IMR-90 (cell line): ENCODE results near the gene POLR3B. TPM values are rescaled to one million over a fixed set of nuclear protein-coding genes. Genes with fewer than 3 reads are reported as not detected.
A peak's percentile ranks its signal among the peaks of the same experiment; 100 is the strongest.

Experiments
- ATAC-seq: fragments of 200-7000 bp; cut with Tn5 transposase; 2 replicates; pipeline ENCODE4 v1.9.1; 2020; ENCODE audit warnings: low read depth, mild to moderate bottlenecking, moderate library complexity
- BruUV-seq: library from RNA; stranded (reverse); fragments of 400-500 nt; replicated peaks from 2 replicates; lab custom pipeline; 2021; lab: Mats Ljungman, UMichigan
- CTCF ChIA-PET: fragments of 300-600 bp; formaldehyde crosslinking; extraction: SDS; loops from one replicate; lab custom pipeline; 2021; ENCODE audit warnings: antibody characterized with exemption; lab: Yijun Ruan, JAX
- POLR2A ChIA-PET: fragments of 300-600 bp; sonication (Branson Sonifier 250); formaldehyde crosslinking; loops from one replicate; lab custom pipeline; 2022; ENCODE audit warnings: antibody characterized with exemption; ENCODE audit not compliant: unreplicated experiment; lab: Charles Lee
- DNase-seq: peaks from one replicate; pipeline ENCODE4 v3.0.0; 2013
- H2AFZ ChIP-seq: replicated peaks from 2 replicates; pipeline ENCODE3; 2013; ENCODE audit warnings: low read length, mild to moderate bottlenecking; ENCODE audit not compliant: poor library complexity
- H2AK5ac ChIP-seq: 2 replicates; pipeline ENCODE4 v1.6.1; 2013; ENCODE audit warnings: low read depth, low read length, inconsistent platforms
- H2AK9ac ChIP-seq: replicated peaks from 2 replicates; pipeline ENCODE3; 2013; ENCODE audit warnings: mild to moderate bottlenecking, low read depth, low read length, moderate library complexity; ENCODE audit not compliant: poor library complexity
- H2BK120ac ChIP-seq: 2 replicates; pipeline ENCODE4 v1.6.1; 2013; ENCODE audit warnings: low read depth, low read length, inconsistent platforms
- H2BK15ac ChIP-seq: 3 replicates; pipeline ENCODE4 v1.6.1; 2013; ENCODE audit warnings: low read depth, low read length, inconsistent platforms
- H2BK20ac ChIP-seq: 2 replicates; pipeline ENCODE4 v1.6.1; 2013; ENCODE audit warnings: low read depth, mild to moderate bottlenecking, inconsistent platforms, low read length, moderate library complexity
- H2BK5ac ChIP-seq: 2 replicates; pipeline ENCODE4 v1.6.1; 2013; ENCODE audit warnings: mild to moderate bottlenecking, low read depth, low read length, inconsistent platforms; ENCODE audit not compliant: poor library complexity, severe bottlenecking
- H3K14ac ChIP-seq: replicated peaks from 2 replicates; pipeline ENCODE4 v1.6.1; 2013; ENCODE audit warnings: low read depth, low read length, inconsistent platforms
- H3K18ac ChIP-seq: 2 replicates; pipeline ENCODE4 v1.6.1; 2013; ENCODE audit warnings: low read depth, low read length, control low read depth
- H3K23ac ChIP-seq: 2 replicates; pipeline ENCODE4 v1.6.1; 2013; ENCODE audit warnings: low read depth, low read length, inconsistent platforms
- H3K27ac ChIP-seq: 2 replicates; pipeline ENCODE4 v1.5.1; 2013; ENCODE audit warnings: mild to moderate bottlenecking, control low read depth, low read length; ENCODE audit not compliant: insufficient read depth
- H3K27me3 ChIP-seq: 2 replicates; pipeline ENCODE4 v1.6.1; 2013; ENCODE audit warnings: low read length; ENCODE audit not compliant: control insufficient read depth, insufficient read depth
- H3K36me3 ChIP-seq: 2 replicates; pipeline ENCODE4 v1.6.1; 2013; ENCODE audit warnings: low read length, mixed read lengths; ENCODE audit not compliant: control insufficient read depth, insufficient read depth
- H3K4ac ChIP-seq: 2 replicates; pipeline ENCODE4 v1.6.1; 2013; ENCODE audit warnings: low read depth, low read length, inconsistent platforms
- H3K4me1 ChIP-seq: 2 replicates; pipeline ENCODE4 v1.6.1; 2013; ENCODE audit warnings: low read length, mixed read lengths; ENCODE audit not compliant: control insufficient read depth, insufficient read depth
- H3K4me2 ChIP-seq: 2 replicates; pipeline ENCODE4 v1.6.1; 2013; ENCODE audit warnings: low read depth, mild to moderate bottlenecking, control low read depth, low read length, moderate library complexity
- H3K4me3 ChIP-seq: 2 replicates; pipeline ENCODE4 v1.5.1; 2013; ENCODE audit warnings: low read depth, mild to moderate bottlenecking, control low read depth, low read length, moderate library complexity; ENCODE audit not compliant: insufficient read depth
- H3K56ac ChIP-seq: 2 replicates; pipeline ENCODE4 v1.6.1; 2013; ENCODE audit warnings: low read length, inconsistent platforms; ENCODE audit not compliant: insufficient read depth; ENCODE audit errors: extremely low read depth
- H3K79me1 ChIP-seq, 2 experiments: 2 replicates each; pipeline ENCODE4 v1.6.1; 2013; ENCODE audit warnings: low read length in 2 of 2, inconsistent platforms in 1 of 2, low read depth in 1 of 2
- H3K9ac ChIP-seq: 2 replicates; pipeline ENCODE4 v1.6.1; 2013; ENCODE audit warnings: low read depth, low read length, control low read depth
- H3K9me1 ChIP-seq: 2 replicates; pipeline ENCODE4 v1.6.1; 2013; ENCODE audit warnings: low read length, inconsistent platforms; ENCODE audit not compliant: insufficient read depth
- H3K9me3 ChIP-seq: 2 replicates; pipeline ENCODE4 v1.6.1; 2013; ENCODE audit warnings: low read length; ENCODE audit not compliant: control insufficient read depth, insufficient read depth
- H4K20me1 ChIP-seq: 2 replicates; pipeline ENCODE4 v1.6.1; 2013; ENCODE audit warnings: low read length, inconsistent platforms; ENCODE audit not compliant: insufficient read depth
- H4K5ac ChIP-seq: 2 replicates; pipeline ENCODE4 v1.6.1; 2013; ENCODE audit warnings: mild to moderate bottlenecking, low read depth, low read length, control low read depth
- H4K8ac ChIP-seq, 2 experiments: 2 replicates each; pipeline ENCODE4 v1.6.1; 2013; ENCODE audit warnings: low read depth in 2 of 2, low read length in 2 of 2, control low read depth in 1 of 2, inconsistent platforms in 1 of 2
- H4K91ac ChIP-seq: 2 replicates; pipeline ENCODE4 v1.6.1; 2013; ENCODE audit warnings: low read depth, low read length, inconsistent platforms; ENCODE audit not compliant: insufficient read depth
- CEBPB ChIP-seq: IDR thresholded peaks from 2 replicates; pipeline ENCODE4 v1.6.1; 2012; ENCODE audit warnings: low read depth, low read length, improper control_type of control experiment
- CHD1 ChIP-seq: IDR thresholded peaks from 2 replicates; pipeline ENCODE4 v1.6.1; 2012; ENCODE audit warnings: low read depth, low read length, improper control_type of control experiment
- FOS ChIP-seq: fragments of 150-350 bp; IDR thresholded peaks from 2 replicates; pipeline ENCODE4 v1.6.1; 2016; ENCODE audit warnings: low read depth, low read length
- NFE2L2 ChIP-seq: fragments of 150-350 bp; IDR thresholded peaks from 2 replicates; pipeline ENCODE4 v1.6.1; 2016; ENCODE audit warnings: low read depth, mild to moderate bottlenecking, low read length
- RAD21 ChIP-seq: IDR thresholded peaks from 2 replicates; pipeline ENCODE4 v1.6.1; 2012; ENCODE audit warnings: low read length, improper control_type of control experiment
- RCOR1 ChIP-seq: IDR thresholded peaks from 2 replicates; pipeline ENCODE4 v1.6.1; 2012; ENCODE audit warnings: mild to moderate bottlenecking, low read length, improper control_type of control experiment; ENCODE audit not compliant: insufficient replicate concordance
- SMC3 ChIP-seq: fragments of 150-350 bp; IDR thresholded peaks from 2 replicates; pipeline ENCODE4 v1.6.1; 2016; ENCODE audit warnings: low read depth, mild to moderate bottlenecking, antibody characterized with exemption, low read length, moderate library complexity
- WGBS, 2 experiments: methylation state at CpG; one replicate each; pipeline versions ENCODE4 v1.1.5 to v1.1.7; 2013; ENCODE audit warnings: missing lambda C conversion rate in 2 of 2; ENCODE audit not compliant: insufficient read length in 1 of 2; ENCODE audit errors: extremely low coverage in 2 of 2; 5-methylcytosine and 5-hydroxymethylcytosine counted together
- dilution Hi-C: fragments of 300-500 bp; cut with HindIII; formaldehyde crosslinking; loops from one replicate; pipeline ENCODE4 v1.14.3; 2018; ENCODE audit warnings: low sequenced_read_pairs; ENCODE audit not compliant: unreplicated experiment
- in situ Hi-C: fragments of 300-500 bp; cut with MboI; formaldehyde crosslinking; loops from 3 replicates; pipeline ENCODE4 v1.14.3; 2019; ENCODE audit warnings: low sequenced_read_pairs, inconsistent platforms, mixed read lengths
- intact Hi-C: fragments of 100-400 bp; cut with micrococcal nuclease; formaldehyde crosslinking; loops from 2 replicates; pipeline ENCODE4 v1.10.0; 2022
- polyA plus RNA-seq, 3 experiments: library from polyadenylated mRNA; depleted of rRNA; stranded (reverse); fragments of >200 nt; gene quantifications; 2 replicates each; pipeline ENCODE4 v1.2.3, GENCODE V29; 2012; ENCODE audit warnings: low replicate concordance in 1 of 3
- total RNA-seq: library from RNA; depleted of rRNA; stranded (reverse); fragments of >200 nt; gene quantifications from 2 replicates; pipeline ENCODE4 v1.2.3, GENCODE V29; 2012
- TF ChIP-seq, protein P1 (sequence below): fragments of 150-350 bp; IDR thresholded peaks from 2 replicates; pipeline ENCODE4 v1.6.1; 2016; ENCODE audit warnings: low read depth, mild to moderate bottlenecking, low read length, moderate library complexity, borderline replicate concordance
- TF ChIP-seq, protein P2 (sequence below): conservative IDR thresholded peaks from 2 replicates; pipeline ENCODE4 v1.5.1; 2012; ENCODE audit warnings: mild to moderate bottlenecking, low read depth, low read length, improper control_type of control experiment

Gene POLR3B
- total and polyA plus RNA-seq, 2 of the 4 experiments (the other 2 are of a cell fraction) = 6.9 to 15.4 TPM

DNA sequence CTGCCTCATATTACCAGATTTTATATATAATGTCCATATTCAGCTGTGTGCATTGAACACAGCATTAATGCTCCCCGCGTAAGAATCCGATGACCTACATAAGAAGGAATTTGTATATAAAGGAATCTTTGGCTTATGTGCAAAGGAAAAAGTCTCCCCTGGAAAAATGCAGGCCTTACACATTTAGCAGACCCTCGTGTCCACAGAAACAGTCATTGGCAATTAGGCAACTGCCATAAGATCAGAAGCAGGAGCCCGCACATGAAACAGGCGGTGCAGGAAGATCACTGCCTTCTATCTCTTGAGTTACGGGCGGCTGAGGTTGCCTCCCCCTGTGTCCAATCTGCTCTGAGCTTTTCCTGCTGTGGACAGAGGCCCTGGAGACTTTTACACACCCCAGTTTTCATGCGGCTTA, 162.1 kb downstream of the POLR3B start:
- no peak overlapping the region for H3K4me3 ChIP-seq
- H2AFZ ChIP-seq = peak overlapping the region; percentile 78
- POLR2A ChIA-PET = no interaction called here
- H4K8ac ChIP-seq = peak overlapping the region in 1 of 2 experiments; percentile 37; a peak in 1 of 4 replicates
- no peak overlapping the region; the same call in 1 of the 2 replicates for H3K56ac ChIP-seq
- peak overlapping the region; percentile 53 for H3K4me2 ChIP-seq
- peak overlapping the region; percentile 59; the same call in 1 of the 2 replicates for H2BK20ac ChIP-seq
- CTCF ChIA-PET = no interaction called here
- WGBS, 2 experiments = 44% methylated on average over 6 of the region's 9 CpGs; no CpG with 5 or more reads in 1 of the 2 experiments
- no TSS peak for BruUV-seq
- no peak for TF ChIP-seq NFE2L2
- TF ChIP-seq SMC3 = no peak
- TF ChIP-seq, protein P1, sequence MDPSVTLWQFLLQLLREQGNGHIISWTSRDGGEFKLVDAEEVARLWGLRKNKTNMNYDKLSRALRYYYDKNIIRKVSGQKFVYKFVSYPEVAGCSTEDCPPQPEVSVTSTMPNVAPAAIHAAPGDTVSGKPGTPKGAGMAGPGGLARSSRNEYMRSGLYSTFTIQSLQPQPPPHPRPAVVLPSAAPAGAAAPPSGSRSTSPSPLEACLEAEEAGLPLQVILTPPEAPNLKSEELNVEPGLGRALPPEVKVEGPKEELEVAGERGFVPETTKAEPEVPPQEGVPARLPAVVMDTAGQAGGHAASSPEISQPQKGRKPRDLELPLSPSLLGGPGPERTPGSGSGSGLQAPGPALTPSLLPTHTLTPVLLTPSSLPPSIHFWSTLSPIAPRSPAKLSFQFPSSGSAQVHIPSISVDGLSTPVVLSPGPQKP = no peak
- no peak for TF ChIP-seq RAD21
- TF ChIP-seq, protein P2, sequence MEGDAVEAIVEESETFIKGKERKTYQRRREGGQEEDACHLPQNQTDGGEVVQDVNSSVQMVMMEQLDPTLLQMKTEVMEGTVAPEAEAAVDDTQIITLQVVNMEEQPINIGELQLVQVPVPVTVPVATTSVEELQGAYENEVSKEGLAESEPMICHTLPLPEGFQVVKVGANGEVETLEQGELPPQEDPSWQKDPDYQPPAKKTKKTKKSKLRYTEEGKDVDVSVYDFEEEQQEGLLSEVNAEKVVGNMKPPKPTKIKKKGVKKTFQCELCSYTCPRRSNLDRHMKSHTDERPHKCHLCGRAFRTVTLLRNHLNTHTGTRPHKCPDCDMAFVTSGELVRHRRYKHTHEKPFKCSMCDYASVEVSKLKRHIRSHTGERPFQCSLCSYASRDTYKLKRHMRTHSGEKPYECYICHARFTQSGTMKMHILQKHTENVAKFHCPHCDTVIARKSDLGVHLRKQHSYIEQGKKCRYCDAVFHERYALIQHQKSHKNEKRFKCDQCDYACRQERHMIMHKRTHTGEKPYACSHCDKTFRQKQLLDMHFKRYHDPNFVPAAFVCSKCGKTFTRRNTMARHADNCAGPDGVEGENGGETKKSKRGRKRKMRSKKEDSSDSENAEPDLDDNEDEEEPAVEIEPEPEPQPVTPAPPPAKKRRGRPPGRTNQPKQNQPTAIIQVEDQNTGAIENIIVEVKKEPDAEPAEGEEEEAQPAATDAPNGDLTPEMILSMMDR = no peak
- TF ChIP-seq FOS = no peak
- TF ChIP-seq CHD1 = no peak
- no peak for TF ChIP-seq RCOR1
- no peak for TF ChIP-seq CEBPB
- H3K27me3 ChIP-seq = no peaks in the 10 kb centered on the region
- peaks cover 4% of the 10 kb centered on the region; the same call in 1 of the 2 replicates for H3K9me1 ChIP-seq
- H3K14ac ChIP-seq = 0 out of 2 replicates have a peak overlapping the region, but pooled peaks have one; percentile 33
- no peaks in the 10 kb centered on the region for H3K9me3 ChIP-seq
- H3K27ac ChIP-seq = peak overlapping the region; percentile 41; the same call in 1 of the 2 replicates
- no peak overlapping the region for H2AK9ac ChIP-seq
- peak overlapping the region; percentile 22; the same call in 1 of the 2 replicates for H3K4ac ChIP-seq
- no peaks in the 10 kb centered on the region for H3K79me1 ChIP-seq
- intact Hi-C loops (loop anchor here (5.0 to 10.0 kb wide), 2 partner anchors 323 to 585 kb away; no protein-coding TSS in a partner anchor), in situ Hi-C loops (no loop called here), dilution Hi-C loops (no loop called here)
- no peaks in the 10 kb centered on the region for H3K36me3 ChIP-seq
- H3K4me1 ChIP-seq = peaks cover 3% of the 10 kb centered on the region; the same call in 1 of the 2 replicates
- peak overlapping the region; percentile 66 for H2BK120ac ChIP-seq
- H2BK5ac ChIP-seq = peak overlapping the region; percentile 34
- H3K23ac ChIP-seq = no peak overlapping the region
- no peak overlapping the region; the same call in 2 of the 3 replicates for H2BK15ac ChIP-seq
- peak; percentile 70 for DNase-seq
- H4K20me1 ChIP-seq = no peaks in the 10 kb centered on the region
- no peak overlapping the region for H4K5ac ChIP-seq
- no peak overlapping the region for H2AK5ac ChIP-seq
- H4K91ac ChIP-seq = peak overlapping the region; percentile 59; the same call in 1 of the 2 replicates
- H3K18ac ChIP-seq = peak overlapping the region; percentile 2; the same call in 1 of the 2 replicates
- peak; percentile 76 for ATAC-seq
- no peak overlapping the region for H3K9ac ChIP-seq
